Measurements from ENCODE around the gene CATSPERE. TPM values are rescaled to one million over a fixed set of nuclear protein-coding genes. Genes with fewer than 3 reads are reported as not detected.

Gene CATSPERE
- total RNA-seq, 2 donors from 2014 or later = 0.33 to 0.42 TPM

DNA sequence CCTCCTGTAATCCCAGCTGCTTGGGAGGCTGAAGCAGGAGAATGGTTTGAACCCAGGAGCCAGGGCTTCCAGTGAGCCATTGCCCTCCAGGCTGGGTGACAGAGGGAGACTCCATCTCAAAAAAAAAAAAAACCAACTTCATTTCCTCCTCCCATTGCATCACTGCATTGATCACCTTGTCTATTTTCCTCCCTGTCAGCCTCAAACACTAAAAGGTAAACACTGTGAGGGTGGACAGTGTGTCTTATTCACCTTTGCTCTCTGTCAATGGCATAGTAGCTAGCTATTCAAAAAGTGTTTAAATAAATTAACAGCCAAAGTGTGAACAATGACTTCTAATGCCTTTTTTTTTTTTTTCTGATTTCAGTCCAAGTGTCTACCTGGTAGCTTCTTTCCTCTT lies 178.5 kb downstream of the CATSPERE start:
- Mint-ChIP-seq H3K27ac (no peak overlapping the region), H3K4me1 (no peaks in the 10 kb centered on the region), H3K27me3 (ENCODE audit: insufficient read depth) (no peaks in the 10 kb centered on the region), H3K9me3 (peaks cover 12% of the 10 kb centered on the region), H3K4me3 (no peak overlapping the region), H3K36me3 (ENCODE audit: low read depth) (no peaks in the 10 kb centered on the region)
- no peaks in the 10 kb centered on the region for H3K36me3 ChIP-seq (ENCODE audit: control insufficient read depth, insufficient read depth, low read length)
- DNase-seq = no peak
- no peak overlapping the region for H3K27ac ChIP-seq (ENCODE audit: low read depth, low read length)
- TF ChIP-seq, protein P1, sequence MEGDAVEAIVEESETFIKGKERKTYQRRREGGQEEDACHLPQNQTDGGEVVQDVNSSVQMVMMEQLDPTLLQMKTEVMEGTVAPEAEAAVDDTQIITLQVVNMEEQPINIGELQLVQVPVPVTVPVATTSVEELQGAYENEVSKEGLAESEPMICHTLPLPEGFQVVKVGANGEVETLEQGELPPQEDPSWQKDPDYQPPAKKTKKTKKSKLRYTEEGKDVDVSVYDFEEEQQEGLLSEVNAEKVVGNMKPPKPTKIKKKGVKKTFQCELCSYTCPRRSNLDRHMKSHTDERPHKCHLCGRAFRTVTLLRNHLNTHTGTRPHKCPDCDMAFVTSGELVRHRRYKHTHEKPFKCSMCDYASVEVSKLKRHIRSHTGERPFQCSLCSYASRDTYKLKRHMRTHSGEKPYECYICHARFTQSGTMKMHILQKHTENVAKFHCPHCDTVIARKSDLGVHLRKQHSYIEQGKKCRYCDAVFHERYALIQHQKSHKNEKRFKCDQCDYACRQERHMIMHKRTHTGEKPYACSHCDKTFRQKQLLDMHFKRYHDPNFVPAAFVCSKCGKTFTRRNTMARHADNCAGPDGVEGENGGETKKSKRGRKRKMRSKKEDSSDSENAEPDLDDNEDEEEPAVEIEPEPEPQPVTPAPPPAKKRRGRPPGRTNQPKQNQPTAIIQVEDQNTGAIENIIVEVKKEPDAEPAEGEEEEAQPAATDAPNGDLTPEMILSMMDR (conservative IDR thresholded peaks at IDR 0.05) = no peak
- no peak overlapping the region for H3K4me3 ChIP-seq (ENCODE audit: low read length)
- H3K9ac ChIP-seq (ENCODE audit: extremely low read depth, low read length, poor library complexity, severe bottlenecking) = no peak overlapping the region
- H3K9me3 ChIP-seq (ENCODE audit: control insufficient read depth, low read length) = no peaks in the 10 kb centered on the region
- no peaks in the 10 kb centered on the region for H3K27me3 ChIP-seq (ENCODE audit: control insufficient read depth, insufficient read depth, low read length, poor library complexity, severe bottlenecking)
- H3K4me1 ChIP-seq (ENCODE audit: control insufficient read depth, insufficient read depth, low read length) = no peaks in the 10 kb centered on the region

GRCh38 chr1:244640917-244641316 lies 179.8 kb downstream of the CATSPERE start:
- WGBS, 2 experiments (ENCODE audit: insufficient coverage in 1 of 2, insufficient read length in 1 of 2) = 86 to 93% methylated on average over 4 to 6 of the region's 6 CpGs
- H3K4me3 Mint-ChIP-seq = no peak overlapping the region

GRCh38 chr1:244642526-244642925 lies 181.5 kb downstream of the CATSPERE start:
- H3K4me3 ChIP-seq (ENCODE audit: low read length) = no peak overlapping the region
- H3K27me3 Mint-ChIP-seq (ENCODE audit: insufficient read depth) = no peaks in the 10 kb centered on the region
- H3K4me1 ChIP-seq (ENCODE audit: control insufficient read depth, insufficient read depth, low read length) = no peaks in the 10 kb centered on the region
- no peaks in the 10 kb centered on the region for H3K9me3 ChIP-seq (ENCODE audit: control insufficient read depth, low read length)
- H3K36me3 ChIP-seq (ENCODE audit: control insufficient read depth, insufficient read depth, low read length) = no peaks in the 10 kb centered on the region
- TF ChIP-seq, protein P1 (conservative IDR thresholded peaks at IDR 0.05) = no peak
- peaks cover 14% of the 10 kb centered on the region for H3K9me3 Mint-ChIP-seq
- H3K27ac ChIP-seq (ENCODE audit: low read depth, low read length) = no peak overlapping the region
- no peak overlapping the region for H3K9ac ChIP-seq (ENCODE audit: extremely low read depth, low read length, poor library complexity, severe bottlenecking)
- no peak overlapping the region for H3K27ac Mint-ChIP-seq
- 89 to 93% methylated on average over 10 to 16 of the region's 16 CpGs for WGBS, 2 experiments (ENCODE audit: insufficient coverage in 1 of 2, insufficient read length in 1 of 2)
- no peak for DNase-seq
- H3K36me3 Mint-ChIP-seq (ENCODE audit: low read depth) = no peaks in the 10 kb centered on the region
- no peaks in the 10 kb centered on the region for H3K4me1 Mint-ChIP-seq
- H3K27me3 ChIP-seq (ENCODE audit: control insufficient read depth, insufficient read depth, low read length, poor library complexity, severe bottlenecking) = no peaks in the 10 kb centered on the region
- no peak overlapping the region for H3K4me3 Mint-ChIP-seq

More at GRCh38 chr1:244640917-244641316, 179.8 kb downstream of the CATSPERE start:
- Histone ChIP-seq H3K36me3 (ENCODE audit: control insufficient read depth, insufficient read depth, low read length) (no peaks in the 10 kb centered on the region), H3K9ac (ENCODE audit: extremely low read depth, low read length, poor library complexity, severe bottlenecking) (no peak overlapping the region), H3K4me3 (ENCODE audit: low read length) (no peak overlapping the region), H3K27ac (ENCODE audit: low read depth, low read length) (no peak overlapping the region), H3K9me3 (ENCODE audit: control insufficient read depth, low read length) (no peaks in the 10 kb centered on the region), H3K4me1 (ENCODE audit: control insufficient read depth, insufficient read depth, low read length) (no peaks in the 10 kb centered on the region), H3K27me3 (ENCODE audit: control insufficient read depth, insufficient read depth, low read length, poor library complexity, severe bottlenecking) (no peaks in the 10 kb centered on the region)
- no peaks in the 10 kb centered on the region for H3K27me3 Mint-ChIP-seq (ENCODE audit: insufficient read depth)
- no peak for DNase-seq
- TF ChIP-seq, protein P1 (conservative IDR thresholded peaks at IDR 0.05) = no peak
- no peaks in the 10 kb centered on the region for H3K36me3 Mint-ChIP-seq (ENCODE audit: low read depth)
- no peak overlapping the region for H3K27ac Mint-ChIP-seq
- H3K4me1 Mint-ChIP-seq = no peaks in the 10 kb centered on the region
- H3K9me3 Mint-ChIP-seq = peaks cover 12% of the 10 kb centered on the region
